NB4 (cell line): ENCODE measurements around the gene BACH2.

Experiments
- DNase-seq: peaks from one replicate; pipeline ENCODE4 v3.0.0; 2010; ENCODE audit warnings: low read depth
- H3K4me3 ChIP-seq: one replicate; pipeline ENCODE4 v1.5.1; 2011; ENCODE audit warnings: mild to moderate bottlenecking, low read depth, low read length, moderate library complexity
- CTCF ChIP-seq: IDR thresholded peaks from one replicate; pipeline ENCODE4 v1.5.1; 2012; ENCODE audit warnings: low read depth, low read length
- MYC ChIP-seq: IDR thresholded peaks from 2 replicates; pipeline ENCODE4 v1.6.1; 2011; ENCODE audit warnings: low read depth, low read length
- POLR2A ChIP-seq: IDR thresholded peaks from 2 replicates; pipeline ENCODE4 v1.6.1; 2011; ENCODE audit warnings: mild to moderate bottlenecking; ENCODE audit not compliant: insufficient read length; ENCODE audit errors: extremely low read depth
- TF ChIP-seq, protein P1 (sequence below): IDR thresholded peaks from 2 replicates; pipeline ENCODE4 v1.6.1; 2011; ENCODE audit warnings: low read depth, low read length

BACH2 gene

GRCh38 chr6:89925826-89926225, 370.8 kb downstream of the BACH2 start:
- DNase-seq, result peak; percentile 29
- TF ChIP-seq POLR2A (no peak), MYC (no peak), CTCF (no peak)
- TF ChIP-seq, protein P1, sequence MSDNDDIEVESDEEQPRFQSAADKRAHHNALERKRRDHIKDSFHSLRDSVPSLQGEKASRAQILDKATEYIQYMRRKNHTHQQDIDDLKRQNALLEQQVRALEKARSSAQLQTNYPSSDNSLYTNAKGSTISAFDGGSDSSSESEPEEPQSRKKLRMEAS, result no peak

GRCh38 chr6:89924231-89924630, 372.4 kb downstream of the BACH2 start:
- no peak for TF ChIP-seq CTCF
- TF ChIP-seq MYC, result no peak
- DNase-seq, result peak; percentile 16
- H3K4me3 ChIP-seq, result no peak overlapping the region

More at GRCh38 chr6:89925826-89926225, 370.8 kb downstream of the BACH2 start:
- H3K4me3 ChIP-seq, result no peak overlapping the region

GRCh38 chr6:89921691-89922090, 375.0 kb downstream of the BACH2 start:
- H3K4me3 ChIP-seq, result no peak overlapping the region
- no peak for TF ChIP-seq POLR2A
- TF ChIP-seq, protein P1, result no peak
- no peak for TF ChIP-seq MYC
- TF ChIP-seq CTCF, result no peak
- no peak for DNase-seq

DNA sequence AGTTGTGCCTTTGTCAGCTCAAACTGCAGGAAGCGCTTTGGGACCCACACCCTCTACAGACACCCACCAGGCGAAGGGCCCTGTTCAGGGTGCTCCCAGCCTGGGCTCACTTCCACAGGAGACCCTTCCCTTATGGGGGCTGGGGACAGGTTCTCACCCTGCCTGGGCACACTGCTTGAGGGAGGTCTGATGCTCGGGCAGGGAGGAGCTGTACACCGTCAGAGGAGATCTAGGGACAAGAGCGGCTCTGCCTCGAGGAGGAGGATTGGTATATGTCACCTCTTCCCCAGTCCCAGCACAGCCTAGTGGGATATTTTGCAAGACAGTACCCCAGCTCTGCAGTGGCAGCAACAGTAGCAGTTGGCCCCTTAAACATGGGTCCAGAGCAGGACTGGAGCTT, 375.4 kb downstream of the BACH2 start:
- no peak overlapping the region for H3K4me3 ChIP-seq
- no peak for DNase-seq
- TF ChIP-seq MYC, result no peak
- no peak for TF ChIP-seq POLR2A
- TF ChIP-seq, protein P1, result no peak
- no peak for TF ChIP-seq CTCF

DNA sequence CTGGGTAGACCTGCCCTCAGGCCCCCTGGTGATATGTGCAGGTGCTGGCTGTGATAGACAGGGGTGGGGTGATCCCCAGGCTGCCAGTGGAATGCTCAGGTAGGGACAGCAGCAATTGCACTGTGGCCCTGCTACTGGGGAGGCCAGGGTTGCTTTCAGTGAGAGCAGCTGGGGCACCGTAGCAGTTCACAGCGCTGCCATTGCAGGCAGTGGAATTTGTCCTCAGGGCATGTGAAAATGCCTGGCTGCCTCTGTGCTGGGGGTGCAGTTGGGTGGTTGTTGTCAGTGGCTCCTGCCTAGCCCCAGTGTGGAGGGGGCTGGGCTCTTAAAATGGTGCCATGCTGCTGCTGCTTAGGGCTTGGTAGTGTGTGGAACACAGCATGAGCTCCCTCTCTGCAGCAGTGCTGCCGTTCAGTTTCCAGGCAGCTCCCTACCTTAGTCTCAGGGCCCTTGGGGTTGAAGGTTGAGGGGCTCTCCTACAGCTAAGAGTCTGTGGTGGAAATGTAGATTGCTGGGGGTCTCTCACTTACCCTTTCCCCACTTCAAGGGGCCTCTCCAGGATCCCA, 378.8 kb downstream of the BACH2 start:
- DNase-seq, result no peak
- H3K4me3 ChIP-seq, result no peak overlapping the region
- TF ChIP-seq, protein P1, result no peak
- TF ChIP-seq POLR2A (no peak), MYC (no peak), CTCF (no peak)

DNA sequence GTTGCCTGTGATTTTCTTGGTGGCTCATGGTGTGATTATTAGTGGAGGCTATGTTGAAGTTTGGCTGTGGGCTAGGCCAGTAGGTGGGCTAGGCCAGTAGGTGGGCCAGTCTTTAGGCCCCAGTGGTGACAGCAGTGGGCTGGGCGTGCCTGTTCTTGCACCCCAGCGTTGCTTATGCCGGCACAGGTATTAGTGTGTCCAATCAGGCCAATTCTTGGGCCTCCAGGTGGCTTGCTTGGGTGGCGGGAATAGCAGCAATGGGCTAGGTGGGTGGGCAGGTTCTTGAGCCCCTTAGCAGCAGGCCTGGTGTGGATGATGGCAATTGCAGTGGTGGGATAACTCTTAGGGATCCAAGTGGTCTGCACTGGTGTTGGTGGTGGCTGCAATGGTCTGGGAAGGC, 379.4 kb downstream of the BACH2 start:
- DNase-seq, result no peak
- H3K4me3 ChIP-seq, result no peak overlapping the region
- TF ChIP-seq, protein P1, result no peak
- TF ChIP-seq POLR2A (no peak), MYC (no peak), CTCF (no peak)
